Sigmoid colon (tissue), 4 donors: ENCODE data around the gene RBM38.

Source experiments
- CTCF ChIP-seq, 4 experiments: fragments of 450-650 bp in 3 of 4; fragments of 200-600 bp in 1 of 4; IDR thresholded peaks; one replicate each; pipeline ENCODE4 v1.5.1; 2016 to 2019; ENCODE audit warnings: antibody characterized with exemption in 4 of 4, mild to moderate bottlenecking in 3 of 4, moderate library complexity in 2 of 4
- EP300 ChIP-seq, 4 donors: sonication (generic); formaldehyde crosslinking; IDR thresholded peaks; one replicate each; pipeline ENCODE4 v1.6.1; 2017; ENCODE audit warnings: antibody characterized with exemption in 4 of 4
- POLR2A ChIP-seq, 2 donors: fragments of 450-650 bp; IDR thresholded peaks; one replicate each; pipeline ENCODE4 v1.6.1; 2016; ENCODE audit warnings: antibody characterized with exemption in 2 of 2, mild to moderate bottlenecking in 2 of 2, moderate library complexity in 2 of 2
- POLR2AphosphoS5 ChIP-seq, 4 donors: sonication (generic); formaldehyde crosslinking; IDR thresholded peaks; one replicate each; pipeline ENCODE4 v1.6.1; 2017; ENCODE audit warnings: antibody characterized with exemption in 4 of 4

GRCh38 chr20:57404006-57404405 lies 12.8 kb downstream of the RBM38 start:
- no peak for TF ChIP-seq POLR2A (IDR thresholded peaks at IDR 0.05)
- TF ChIP-seq CTCF (IDR thresholded peaks at IDR 0.05) = no peak
- no peak for TF ChIP-seq POLR2AphosphoS5 (IDR thresholded peaks at IDR 0.05)
- TF ChIP-seq EP300 (IDR thresholded peaks at IDR 0.05) = no peak
